ENCODE results near the gene TNNT2.

DNA sequence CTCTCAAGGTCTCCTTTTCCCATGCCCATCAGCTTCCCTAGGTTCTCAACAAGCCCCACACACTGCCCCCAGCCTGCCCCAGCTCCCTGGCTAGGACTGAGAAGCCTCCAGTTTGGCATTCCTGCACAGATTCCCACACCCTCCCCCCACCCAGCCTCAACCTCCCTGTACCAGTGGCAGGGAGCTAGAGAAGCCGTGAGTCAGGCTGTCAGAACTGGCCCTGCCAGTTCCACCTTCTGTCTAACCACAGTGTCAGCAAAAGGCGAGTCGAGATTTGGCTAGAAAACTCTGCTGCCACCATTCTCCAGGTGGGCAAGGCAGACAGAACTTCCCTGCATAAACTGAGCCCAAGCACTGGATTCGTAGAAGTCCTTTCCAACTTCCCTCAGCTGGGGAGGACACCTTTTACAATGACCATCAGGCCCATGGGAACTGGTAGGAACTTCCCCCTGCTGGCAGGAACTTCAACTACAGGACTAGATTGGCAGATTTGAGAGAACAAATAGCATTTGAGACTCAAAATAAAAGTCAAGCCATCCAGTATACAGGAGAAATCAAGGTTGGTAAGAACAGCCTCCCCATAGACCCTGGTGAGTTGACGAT, 31.0 kb downstream of the TNNT2 start:
- TF ChIP-seq, protein P1, sequence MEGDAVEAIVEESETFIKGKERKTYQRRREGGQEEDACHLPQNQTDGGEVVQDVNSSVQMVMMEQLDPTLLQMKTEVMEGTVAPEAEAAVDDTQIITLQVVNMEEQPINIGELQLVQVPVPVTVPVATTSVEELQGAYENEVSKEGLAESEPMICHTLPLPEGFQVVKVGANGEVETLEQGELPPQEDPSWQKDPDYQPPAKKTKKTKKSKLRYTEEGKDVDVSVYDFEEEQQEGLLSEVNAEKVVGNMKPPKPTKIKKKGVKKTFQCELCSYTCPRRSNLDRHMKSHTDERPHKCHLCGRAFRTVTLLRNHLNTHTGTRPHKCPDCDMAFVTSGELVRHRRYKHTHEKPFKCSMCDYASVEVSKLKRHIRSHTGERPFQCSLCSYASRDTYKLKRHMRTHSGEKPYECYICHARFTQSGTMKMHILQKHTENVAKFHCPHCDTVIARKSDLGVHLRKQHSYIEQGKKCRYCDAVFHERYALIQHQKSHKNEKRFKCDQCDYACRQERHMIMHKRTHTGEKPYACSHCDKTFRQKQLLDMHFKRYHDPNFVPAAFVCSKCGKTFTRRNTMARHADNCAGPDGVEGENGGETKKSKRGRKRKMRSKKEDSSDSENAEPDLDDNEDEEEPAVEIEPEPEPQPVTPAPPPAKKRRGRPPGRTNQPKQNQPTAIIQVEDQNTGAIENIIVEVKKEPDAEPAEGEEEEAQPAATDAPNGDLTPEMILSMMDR (IDR thresholded peaks at IDR 0.05; ENCODE audit: extremely low read depth in 1 of 2, insufficient read depth in 1 of 2, low read depth in 1 of 2, low read length in 2 of 2) = peak; percentile 54 to 56
- TF ChIP-seq POLR2A (IDR thresholded peaks at IDR 0.05; ENCODE audit: low read depth, low read length) = no peak

All from endothelial cell of umbilical vein (primary cell).